Measurements from ENCODE around the gene FITM2.

FITM2 gene

DNA sequence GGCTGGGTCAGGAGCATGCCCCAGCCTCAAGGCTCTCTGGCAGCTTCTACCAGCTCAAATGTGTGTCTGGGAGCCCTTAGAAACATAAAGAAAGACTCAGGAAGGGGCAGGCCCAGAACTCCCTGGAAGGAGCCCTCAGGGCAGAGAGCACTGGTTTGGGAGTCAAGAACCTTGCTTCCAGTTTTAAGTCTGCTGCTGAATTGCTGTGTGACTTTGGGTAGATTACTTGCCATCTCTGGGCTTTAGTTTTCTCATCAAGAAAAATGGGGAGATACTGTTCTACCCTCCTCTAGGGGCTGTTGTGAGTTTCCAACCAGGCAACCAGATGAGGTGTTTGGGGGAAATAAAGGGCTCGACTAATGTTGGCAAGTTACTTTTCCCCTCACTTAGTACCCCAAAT lies 55.1 kb downstream of the FITM2 start:
- in situ Hi-C loops (cut with HindIII; ENCODE audit: low sequenced_read_pairs), result no loop called here
- no peak for DNase-seq (ENCODE audit: low read depth, low spot score)
- H3K4me3 ChIP-seq (ENCODE audit: low read depth, low read length), result no peak overlapping the region
- TF ChIP-seq, protein P1, sequence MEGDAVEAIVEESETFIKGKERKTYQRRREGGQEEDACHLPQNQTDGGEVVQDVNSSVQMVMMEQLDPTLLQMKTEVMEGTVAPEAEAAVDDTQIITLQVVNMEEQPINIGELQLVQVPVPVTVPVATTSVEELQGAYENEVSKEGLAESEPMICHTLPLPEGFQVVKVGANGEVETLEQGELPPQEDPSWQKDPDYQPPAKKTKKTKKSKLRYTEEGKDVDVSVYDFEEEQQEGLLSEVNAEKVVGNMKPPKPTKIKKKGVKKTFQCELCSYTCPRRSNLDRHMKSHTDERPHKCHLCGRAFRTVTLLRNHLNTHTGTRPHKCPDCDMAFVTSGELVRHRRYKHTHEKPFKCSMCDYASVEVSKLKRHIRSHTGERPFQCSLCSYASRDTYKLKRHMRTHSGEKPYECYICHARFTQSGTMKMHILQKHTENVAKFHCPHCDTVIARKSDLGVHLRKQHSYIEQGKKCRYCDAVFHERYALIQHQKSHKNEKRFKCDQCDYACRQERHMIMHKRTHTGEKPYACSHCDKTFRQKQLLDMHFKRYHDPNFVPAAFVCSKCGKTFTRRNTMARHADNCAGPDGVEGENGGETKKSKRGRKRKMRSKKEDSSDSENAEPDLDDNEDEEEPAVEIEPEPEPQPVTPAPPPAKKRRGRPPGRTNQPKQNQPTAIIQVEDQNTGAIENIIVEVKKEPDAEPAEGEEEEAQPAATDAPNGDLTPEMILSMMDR (IDR thresholded peaks at IDR 0.05; ENCODE audit: low read depth, low read length), result no peak

DNA sequence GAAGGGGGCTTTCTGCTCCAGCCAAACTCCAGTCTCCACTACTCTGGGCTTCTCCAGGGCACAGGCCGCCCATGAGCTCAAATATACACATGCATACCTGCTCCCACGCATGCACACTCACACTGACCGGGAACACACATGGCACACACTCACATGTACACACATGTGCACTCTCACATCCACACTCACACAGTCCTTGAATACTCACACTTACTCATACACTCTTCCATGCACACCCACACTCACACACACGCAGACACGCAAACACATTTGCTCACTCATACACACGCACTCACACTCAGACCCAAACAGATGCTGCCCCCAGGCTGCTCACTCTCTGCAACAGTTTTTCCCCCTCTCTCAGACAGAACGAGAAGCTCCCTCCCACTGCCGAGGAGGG lies 56.9 kb downstream of the FITM2 start:
- DNase-seq (ENCODE audit: low read depth, low spot score), result no peak
- TF ChIP-seq, protein P1 (IDR thresholded peaks at IDR 0.05; ENCODE audit: low read depth, low read length), result no peak
- in situ Hi-C loops (cut with HindIII; ENCODE audit: low sequenced_read_pairs), result no loop called here
- no peak overlapping the region for H3K4me3 ChIP-seq (ENCODE audit: low read depth, low read length)

DNA sequence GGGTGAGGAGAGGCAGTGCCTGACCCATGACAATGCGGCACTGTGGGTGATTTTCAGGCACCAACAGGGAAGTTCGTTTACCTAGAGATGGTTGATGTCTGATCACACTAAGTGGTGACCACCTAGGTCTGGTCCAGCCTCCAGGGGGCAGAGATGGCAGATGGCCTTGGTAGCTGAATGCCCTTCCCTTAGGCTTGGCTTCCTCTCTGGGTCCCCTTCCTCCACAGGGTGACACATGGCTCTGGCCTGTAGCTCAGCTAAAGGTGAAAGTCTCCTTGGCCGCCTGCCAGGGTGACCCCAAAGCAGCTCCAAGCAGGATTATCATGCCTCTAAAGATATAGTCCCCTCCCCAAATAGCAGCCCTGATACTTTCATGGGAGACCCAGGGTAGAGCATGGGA lies 57.5 kb downstream of the FITM2 start:
- TF ChIP-seq, protein P1 (IDR thresholded peaks at IDR 0.05; ENCODE audit: low read depth, low read length), result no peak

More for the DNA sequence above, 57.5 kb downstream of the FITM2 start:
- DNase-seq (ENCODE audit: low read depth, low spot score), result no peak
- H3K4me3 ChIP-seq (ENCODE audit: low read depth, low read length), result no peak overlapping the region
- in situ Hi-C loops (cut with HindIII; ENCODE audit: low sequenced_read_pairs), result no loop called here

Measured in astrocyte of the spinal cord (primary cell).